IMR-90 (cell line): ENCODE data around the gene OR13C9. TPM values are rescaled to one million over a fixed set of nuclear protein-coding genes. Genes with fewer than 3 reads are reported as not detected.

Source experiments
- ATAC-seq: fragments of 200-7000 bp; cut with Tn5 transposase; 2 replicates; pipeline ENCODE4 v1.9.1; 2020; ENCODE audit warnings: low read depth, mild to moderate bottlenecking, moderate library complexity
- BruUV-seq: library from RNA; stranded (reverse); fragments of 400-500 nt; replicated peaks from 2 replicates; lab custom pipeline; 2021; lab: Mats Ljungman, UMichigan
- CTCF ChIA-PET: fragments of 300-600 bp; formaldehyde crosslinking; extraction: SDS; loops from one replicate; lab custom pipeline; 2021; ENCODE audit warnings: antibody characterized with exemption; lab: Yijun Ruan, JAX
- POLR2A ChIA-PET: fragments of 300-600 bp; sonication (Branson Sonifier 250); formaldehyde crosslinking; loops from one replicate; lab custom pipeline; 2022; ENCODE audit warnings: antibody characterized with exemption; ENCODE audit not compliant: unreplicated experiment; lab: Charles Lee
- DNase-seq: peaks from one replicate; pipeline ENCODE4 v3.0.0; 2013
- H2AFZ ChIP-seq: replicated peaks from 2 replicates; pipeline ENCODE3; 2013; ENCODE audit warnings: low read length, mild to moderate bottlenecking; ENCODE audit not compliant: poor library complexity
- H2AK5ac ChIP-seq: 2 replicates; pipeline ENCODE4 v1.6.1; 2013; ENCODE audit warnings: low read depth, low read length, inconsistent platforms
- H2AK9ac ChIP-seq: replicated peaks from 2 replicates; pipeline ENCODE3; 2013; ENCODE audit warnings: mild to moderate bottlenecking, low read depth, low read length, moderate library complexity; ENCODE audit not compliant: poor library complexity
- H2BK120ac ChIP-seq: 2 replicates; pipeline ENCODE4 v1.6.1; 2013; ENCODE audit warnings: low read depth, low read length, inconsistent platforms
- H2BK15ac ChIP-seq: 3 replicates; pipeline ENCODE4 v1.6.1; 2013; ENCODE audit warnings: low read depth, low read length, inconsistent platforms
- H2BK20ac ChIP-seq: 2 replicates; pipeline ENCODE4 v1.6.1; 2013; ENCODE audit warnings: low read depth, mild to moderate bottlenecking, inconsistent platforms, low read length, moderate library complexity
- H2BK5ac ChIP-seq: 2 replicates; pipeline ENCODE4 v1.6.1; 2013; ENCODE audit warnings: mild to moderate bottlenecking, low read depth, low read length, inconsistent platforms; ENCODE audit not compliant: poor library complexity, severe bottlenecking
- H3K14ac ChIP-seq: replicated peaks from 2 replicates; pipeline ENCODE4 v1.6.1; 2013; ENCODE audit warnings: low read depth, low read length, inconsistent platforms
- H3K18ac ChIP-seq: 2 replicates; pipeline ENCODE4 v1.6.1; 2013; ENCODE audit warnings: low read depth, low read length, control low read depth
- H3K23ac ChIP-seq: 2 replicates; pipeline ENCODE4 v1.6.1; 2013; ENCODE audit warnings: low read depth, low read length, inconsistent platforms
- H3K27ac ChIP-seq: 2 replicates; pipeline ENCODE4 v1.5.1; 2013; ENCODE audit warnings: mild to moderate bottlenecking, control low read depth, low read length; ENCODE audit not compliant: insufficient read depth
- H3K27me3 ChIP-seq: 2 replicates; pipeline ENCODE4 v1.6.1; 2013; ENCODE audit warnings: low read length; ENCODE audit not compliant: control insufficient read depth, insufficient read depth
- H3K36me3 ChIP-seq: 2 replicates; pipeline ENCODE4 v1.6.1; 2013; ENCODE audit warnings: low read length, mixed read lengths; ENCODE audit not compliant: control insufficient read depth, insufficient read depth
- H3K4ac ChIP-seq: 2 replicates; pipeline ENCODE4 v1.6.1; 2013; ENCODE audit warnings: low read depth, low read length, inconsistent platforms
- H3K4me1 ChIP-seq: 2 replicates; pipeline ENCODE4 v1.6.1; 2013; ENCODE audit warnings: low read length, mixed read lengths; ENCODE audit not compliant: control insufficient read depth, insufficient read depth
- H3K4me2 ChIP-seq: 2 replicates; pipeline ENCODE4 v1.6.1; 2013; ENCODE audit warnings: low read depth, mild to moderate bottlenecking, control low read depth, low read length, moderate library complexity
- H3K4me3 ChIP-seq: 2 replicates; pipeline ENCODE4 v1.5.1; 2013; ENCODE audit warnings: low read depth, mild to moderate bottlenecking, control low read depth, low read length, moderate library complexity; ENCODE audit not compliant: insufficient read depth
- H3K56ac ChIP-seq: 2 replicates; pipeline ENCODE4 v1.6.1; 2013; ENCODE audit warnings: low read length, inconsistent platforms; ENCODE audit not compliant: insufficient read depth; ENCODE audit errors: extremely low read depth
- H3K79me1 ChIP-seq, 2 experiments: 2 replicates each; pipeline ENCODE4 v1.6.1; 2013; ENCODE audit warnings: low read length in 2 of 2, inconsistent platforms in 1 of 2, low read depth in 1 of 2
- H3K9ac ChIP-seq: 2 replicates; pipeline ENCODE4 v1.6.1; 2013; ENCODE audit warnings: low read depth, low read length, control low read depth
- H3K9me1 ChIP-seq: 2 replicates; pipeline ENCODE4 v1.6.1; 2013; ENCODE audit warnings: low read length, inconsistent platforms; ENCODE audit not compliant: insufficient read depth
- H3K9me3 ChIP-seq: 2 replicates; pipeline ENCODE4 v1.6.1; 2013; ENCODE audit warnings: low read length; ENCODE audit not compliant: control insufficient read depth, insufficient read depth
- H4K20me1 ChIP-seq: 2 replicates; pipeline ENCODE4 v1.6.1; 2013; ENCODE audit warnings: low read length, inconsistent platforms; ENCODE audit not compliant: insufficient read depth
- H4K5ac ChIP-seq: 2 replicates; pipeline ENCODE4 v1.6.1; 2013; ENCODE audit warnings: mild to moderate bottlenecking, low read depth, low read length, control low read depth
- H4K8ac ChIP-seq, 2 experiments: 2 replicates each; pipeline ENCODE4 v1.6.1; 2013; ENCODE audit warnings: low read depth in 2 of 2, low read length in 2 of 2, control low read depth in 1 of 2, inconsistent platforms in 1 of 2
- H4K91ac ChIP-seq: 2 replicates; pipeline ENCODE4 v1.6.1; 2013; ENCODE audit warnings: low read depth, low read length, inconsistent platforms; ENCODE audit not compliant: insufficient read depth
- CEBPB ChIP-seq: IDR thresholded peaks from 2 replicates; pipeline ENCODE4 v1.6.1; 2012; ENCODE audit warnings: low read depth, low read length, improper control_type of control experiment
- CTCF ChIP-seq: conservative IDR thresholded peaks from 2 replicates; pipeline ENCODE4 v1.5.1; 2012; ENCODE audit warnings: mild to moderate bottlenecking, low read depth, low read length, improper control_type of control experiment
- WGBS, 2 experiments: methylation state at CpG; one replicate each; pipeline versions ENCODE4 v1.1.5 to v1.1.7; 2013; ENCODE audit warnings: missing lambda C conversion rate in 2 of 2; ENCODE audit not compliant: insufficient read length in 1 of 2; ENCODE audit errors: extremely low coverage in 2 of 2; 5-methylcytosine and 5-hydroxymethylcytosine counted together
- dilution Hi-C: fragments of 300-500 bp; cut with HindIII; formaldehyde crosslinking; loops from one replicate; pipeline ENCODE4 v1.14.3; 2018; ENCODE audit warnings: low sequenced_read_pairs; ENCODE audit not compliant: unreplicated experiment
- in situ Hi-C: fragments of 300-500 bp; cut with MboI; formaldehyde crosslinking; loops from 3 replicates; pipeline ENCODE4 v1.14.3; 2019; ENCODE audit warnings: low sequenced_read_pairs, inconsistent platforms, mixed read lengths
- intact Hi-C: fragments of 100-400 bp; cut with micrococcal nuclease; formaldehyde crosslinking; loops from 2 replicates; pipeline ENCODE4 v1.10.0; 2022
- polyA plus RNA-seq, 3 experiments: library from polyadenylated mRNA; depleted of rRNA; stranded (reverse); fragments of >200 nt; gene quantifications; 2 replicates each; pipeline ENCODE4 v1.2.3, GENCODE V29; 2012; ENCODE audit warnings: low replicate concordance in 1 of 3
- total RNA-seq: library from RNA; depleted of rRNA; stranded (reverse); fragments of >200 nt; gene quantifications from 2 replicates; pipeline ENCODE4 v1.2.3, GENCODE V29; 2012

Gene OR13C9
- total and polyA plus RNA-seq, 2 of the 4 experiments (the other 2 are of a cell fraction): not detected

- no peak for TF ChIP-seq CTCF
- TF ChIP-seq CEBPB: peak; percentile 45
- BruUV-seq: no TSS peak
- Histone ChIP-seq H3K18ac (no peak overlapping the region), H3K27me3 (no peaks in the 10 kb centered on the region), H3K9me1 (no peaks in the 10 kb centered on the region), H2BK20ac (no peak overlapping the region), H3K36me3 (no peaks in the 10 kb centered on the region), H3K56ac (no peak overlapping the region), H3K4me2 (no peak overlapping the region), H3K9ac (no peak overlapping the region), H4K8ac (no peak overlapping the region), H2BK120ac (no peak overlapping the region), H3K14ac (no peak overlapping the region), H3K4ac (no peak overlapping the region), H3K4me1 (no peaks in the 10 kb centered on the region), H3K9me3 (no peaks in the 10 kb centered on the region), H4K20me1 (no peaks in the 10 kb centered on the region), H3K27ac (no peak overlapping the region), H4K5ac (no peak overlapping the region), H2AK5ac (no peak overlapping the region), H3K4me3 (no peak overlapping the region), H2BK5ac (no peak overlapping the region), H2AK9ac (no peak overlapping the region), H2BK15ac (no peak overlapping the region), H4K91ac (no peak overlapping the region), H3K79me1 (no peaks in the 10 kb centered on the region), H2AFZ (no peak overlapping the region), H3K23ac (no peak overlapping the region)
- dilution Hi-C loops (no loop called here), intact Hi-C loops (loop anchor here (10.0 kb wide), 1 partner anchor 62 kb away; no protein-coding TSS in a partner anchor), in situ Hi-C loops (no loop called here)
- no peak for ATAC-seq
- 40% methylated on average over 1 of the region's 5 CpGs; no CpG with 5 or more reads in 1 of the 2 experiments for WGBS, 2 experiments
- ChIA-PET POLR2A (no interaction called here), CTCF (no interaction called here)
- DNase-seq: no peak
Observed at GRCh38 chr9:104577263-104577662, 40.7 kb downstream of the OR13C9 start.
